Dedifferentiated amniotic fluid mesenchymal stem cell (primary cell): Measurements from ENCODE around the gene BAG3.
"Not testable (repeated sequence)": the region's sequence is repeated elsewhere in the genome, so short reads cannot be mapped to it uniquely, and the experiment has no call there.

Source experiments
- DNase-seq: peaks from one replicate; pipeline ENCODE4 v3.0.0-alpha.2; 2016; ENCODE audit errors: extremely low spot score

The BAG3 gene

DNA sequence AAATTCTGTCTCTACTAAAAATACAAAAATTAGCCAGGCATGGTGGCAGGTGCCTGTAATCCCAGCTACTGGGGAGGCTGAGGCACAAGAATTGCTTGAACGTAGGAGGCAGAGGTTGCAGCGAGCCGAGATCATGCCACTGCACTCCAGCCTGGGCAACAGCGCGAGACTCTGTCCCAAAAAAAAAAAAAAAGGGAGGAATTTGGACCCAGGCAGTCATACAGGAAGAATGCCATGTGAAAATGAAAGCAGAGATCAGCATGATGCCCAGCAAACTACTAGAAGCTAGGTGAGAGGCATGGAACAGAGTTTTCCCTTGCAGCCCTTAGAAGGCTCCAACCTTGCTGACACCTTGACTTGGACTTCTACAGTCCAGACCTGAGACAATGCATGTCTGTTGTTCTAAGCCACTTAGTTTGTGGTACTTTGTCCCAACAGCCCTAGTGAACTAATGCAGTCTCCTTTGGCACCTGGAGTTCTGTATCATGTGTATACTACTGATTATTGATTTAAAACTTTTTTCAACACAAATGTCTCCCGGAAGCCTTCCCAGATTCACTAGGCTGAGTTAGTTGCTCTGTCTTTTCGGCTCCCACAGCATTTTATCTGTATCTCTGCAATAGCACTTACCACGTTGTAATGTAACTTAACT lies 10.2 kb upstream of the BAG3 start:
- no peak for DNase-seq

DNA sequence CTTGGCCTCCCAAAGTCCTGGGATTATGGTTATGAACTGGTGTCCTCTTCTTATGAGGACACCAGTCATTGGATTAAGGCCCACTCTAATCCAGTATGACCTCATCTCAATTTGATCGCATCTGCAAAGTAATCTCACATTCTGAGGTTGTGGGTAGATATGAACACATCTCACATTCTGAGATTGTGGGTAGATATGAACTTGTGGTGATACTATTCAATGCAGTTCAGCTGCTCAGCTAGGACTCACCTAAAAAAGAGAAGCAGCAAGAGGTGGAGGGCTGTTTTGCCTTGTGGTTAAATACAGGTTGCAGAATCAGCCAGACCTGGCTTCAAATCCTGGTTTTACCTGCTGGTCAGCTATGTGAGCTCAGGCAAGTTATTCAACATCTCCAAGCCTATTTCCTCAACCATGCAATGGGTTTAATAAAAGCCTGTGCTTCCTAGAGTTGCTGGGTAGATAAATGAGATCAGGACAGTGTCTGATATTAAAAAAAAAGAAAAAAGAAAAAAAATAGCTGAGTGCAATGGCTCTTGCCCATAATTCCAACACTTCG lies 8.5 kb upstream of the BAG3 start:
- no peak for DNase-seq

DNA sequence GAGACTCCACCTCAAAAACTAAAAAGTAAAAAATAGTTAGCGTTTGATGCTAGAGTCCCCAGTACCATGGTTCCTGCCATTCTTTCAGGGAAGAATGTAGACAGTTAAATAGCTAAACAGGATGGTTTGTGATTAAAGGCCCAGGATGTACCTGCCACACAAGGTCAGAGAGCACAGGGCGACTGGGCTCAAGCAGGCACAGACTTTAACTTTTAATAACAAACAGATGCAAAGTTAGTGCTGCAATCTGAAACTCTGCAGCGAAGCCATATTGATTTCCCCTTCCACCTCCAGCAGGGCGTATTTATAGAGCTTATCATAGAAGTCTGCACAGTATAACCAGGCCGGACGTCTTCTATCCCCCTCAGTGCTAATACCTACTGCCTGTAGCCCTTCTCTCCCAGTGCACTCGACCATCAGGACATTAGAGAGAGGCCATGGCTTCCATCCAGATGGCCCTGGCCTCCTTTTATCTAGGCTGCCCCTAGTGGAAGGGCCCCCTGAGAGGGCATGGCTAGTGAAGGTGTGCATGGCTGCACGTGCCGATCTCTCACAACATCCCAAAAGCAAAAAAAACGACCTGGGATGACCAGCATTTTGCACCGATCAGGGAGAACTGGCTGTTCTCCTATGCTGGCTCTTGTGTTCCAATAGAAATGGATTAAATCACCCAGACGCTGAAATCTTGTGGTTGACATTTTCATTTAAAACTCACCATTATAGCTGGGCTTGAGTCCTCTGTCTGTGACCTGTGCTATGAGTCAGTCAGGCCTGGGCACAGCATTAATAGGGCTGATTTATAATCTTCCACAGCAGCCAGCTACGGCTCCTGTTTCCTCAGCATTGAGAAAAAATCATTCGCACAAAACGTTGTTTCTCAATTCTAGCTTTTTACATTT lies 7.6 kb upstream of the BAG3 start:
- DNase-seq: no peak

DNA sequence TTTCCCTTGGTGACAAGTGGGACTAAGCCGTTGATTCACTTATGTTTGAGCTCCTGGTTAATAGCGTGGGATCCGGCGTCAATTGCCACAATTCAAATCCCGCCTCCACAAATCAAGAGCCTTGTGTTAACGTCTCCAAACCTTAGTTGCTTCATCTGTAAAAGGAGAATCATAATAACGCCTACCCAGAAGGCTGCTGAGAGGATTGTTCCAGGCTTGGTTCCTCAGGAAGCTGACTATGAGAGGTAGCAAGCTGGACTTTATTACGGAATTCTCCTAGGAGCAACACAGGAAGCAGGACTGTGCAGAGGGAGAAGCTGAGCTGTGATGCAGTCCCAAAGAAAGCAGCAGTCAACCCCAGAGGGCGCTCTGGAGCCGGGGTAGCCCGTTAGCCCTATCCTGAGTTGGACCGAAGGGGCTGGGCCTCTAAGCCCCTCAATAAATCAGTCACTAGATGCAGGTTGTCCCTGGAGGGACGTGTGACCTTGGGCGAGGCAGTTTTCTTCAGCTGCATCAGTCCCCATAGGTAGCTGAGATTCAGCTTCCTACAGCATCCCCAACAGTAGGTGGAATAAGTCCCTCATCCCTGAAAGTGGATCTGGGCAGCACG lies 6.9 kb upstream of the BAG3 start:
- no peak for DNase-seq

DNA sequence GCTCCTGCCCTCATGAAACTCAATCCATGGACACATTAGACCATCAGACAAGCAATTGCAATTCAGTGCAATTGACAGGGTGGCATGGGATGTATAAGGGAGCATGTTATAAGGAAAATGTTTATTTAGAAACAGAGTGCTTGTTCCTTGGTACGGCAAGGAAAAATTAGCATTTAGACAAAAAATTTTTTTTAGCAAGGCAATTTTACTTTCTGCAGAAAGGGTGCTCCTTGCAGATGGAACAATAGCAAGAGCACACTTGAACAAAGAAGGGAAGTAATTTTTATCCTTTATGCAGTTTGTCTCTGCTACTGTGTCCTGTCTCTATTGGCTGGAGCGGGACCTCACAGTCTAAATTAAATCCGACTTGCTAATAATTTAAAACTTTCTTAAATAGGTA lies 6.2 kb upstream of the BAG3 start:
- no peak for DNase-seq

DNA sequence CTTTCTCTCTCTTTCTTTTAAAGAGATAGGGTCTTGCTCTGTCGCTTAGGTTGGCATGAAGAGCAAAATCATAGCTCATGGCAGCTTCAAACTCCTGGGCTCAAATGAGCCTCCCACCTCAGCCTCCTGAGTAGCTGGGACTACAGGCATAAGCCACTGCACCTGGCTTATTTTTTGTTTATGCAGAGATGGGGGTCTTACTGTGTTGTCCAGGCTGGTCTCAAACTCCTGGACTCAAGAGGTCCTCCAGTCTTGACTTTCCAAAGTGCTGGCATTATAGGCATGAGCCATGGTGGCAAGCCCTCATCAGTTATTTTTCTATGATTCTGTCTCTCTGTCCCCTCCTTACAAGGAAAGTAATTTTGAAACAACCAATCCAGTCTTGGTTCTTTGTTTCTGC lies 1.1 kb upstream of the BAG3 start:
- DNase-seq: no peak

DNA sequence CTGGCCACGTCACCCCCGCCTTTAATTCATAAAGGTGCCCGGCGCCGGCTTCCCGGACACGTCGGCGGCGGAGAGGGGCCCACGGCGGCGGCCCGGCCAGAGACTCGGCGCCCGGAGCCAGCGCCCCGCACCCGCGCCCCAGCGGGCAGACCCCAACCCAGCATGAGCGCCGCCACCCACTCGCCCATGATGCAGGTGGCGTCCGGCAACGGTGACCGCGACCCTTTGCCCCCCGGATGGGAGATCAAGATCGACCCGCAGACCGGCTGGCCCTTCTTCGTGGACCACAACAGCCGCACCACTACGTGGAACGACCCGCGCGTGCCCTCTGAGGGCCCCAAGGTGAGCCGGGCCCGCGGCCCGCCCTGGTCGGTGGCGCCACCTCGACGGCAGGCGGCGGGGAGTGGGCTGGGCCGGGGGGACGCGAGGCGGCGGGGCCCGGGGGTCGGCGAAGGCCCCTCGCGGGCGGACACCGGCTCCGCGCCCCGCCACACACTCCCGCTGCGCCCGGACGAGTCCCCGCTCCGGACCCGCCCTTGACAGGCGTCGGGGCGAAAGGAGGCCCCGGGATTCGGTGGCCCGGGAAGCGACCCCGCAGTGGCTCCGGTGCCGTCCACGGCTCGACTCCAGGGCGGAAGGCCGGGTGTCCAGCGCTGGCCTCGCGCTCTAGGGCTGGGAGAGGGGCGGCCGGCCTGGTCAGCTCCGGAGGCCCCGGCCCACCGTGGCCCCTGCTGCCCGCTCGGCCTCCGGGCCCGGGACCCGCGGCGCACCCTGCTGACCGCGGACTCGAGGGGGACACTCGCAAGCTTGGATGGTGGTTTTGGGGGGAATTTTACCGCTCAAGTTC lies 557 bp downstream of the BAG3 start:
- no peak for DNase-seq

DNA sequence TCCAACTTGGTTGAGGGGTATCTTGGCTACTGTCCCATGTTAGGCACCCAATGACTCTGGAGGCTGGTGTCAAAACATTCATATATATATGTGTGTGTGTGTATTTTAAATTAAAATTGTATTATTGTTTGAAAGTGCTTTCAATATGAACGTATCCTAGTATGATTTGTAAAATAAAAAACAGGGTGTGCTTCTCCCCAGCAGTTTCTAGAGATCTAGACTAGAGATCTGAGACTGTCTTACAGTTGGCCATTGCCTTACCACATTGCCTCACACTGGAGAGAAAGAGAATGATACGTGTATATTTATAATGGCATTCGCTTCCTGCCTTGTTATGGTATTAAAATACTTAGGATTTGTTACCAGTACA lies 1.2 kb downstream of the BAG3 start:
- DNase-seq: peak; percentile 67

DNA sequence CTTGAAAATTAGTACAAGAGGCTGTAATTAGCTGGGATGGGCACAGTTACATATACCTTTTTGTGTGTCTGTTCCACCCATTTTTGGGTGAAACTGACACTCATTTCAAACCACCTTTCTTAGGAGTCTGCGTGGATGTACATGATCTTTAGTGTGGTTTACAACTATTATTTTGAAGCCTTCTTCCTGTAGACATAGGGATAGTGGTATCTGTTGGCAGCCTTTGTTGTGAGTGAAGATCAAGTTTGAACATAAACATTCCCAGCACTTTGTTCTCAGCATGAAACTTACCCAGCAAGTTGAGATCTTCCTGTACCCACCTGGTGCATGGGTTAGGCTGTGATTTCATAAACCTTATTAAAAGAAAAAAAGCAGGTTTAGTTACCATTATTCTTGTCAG lies 2.0 kb downstream of the BAG3 start:
- DNase-seq: no peak

DNA sequence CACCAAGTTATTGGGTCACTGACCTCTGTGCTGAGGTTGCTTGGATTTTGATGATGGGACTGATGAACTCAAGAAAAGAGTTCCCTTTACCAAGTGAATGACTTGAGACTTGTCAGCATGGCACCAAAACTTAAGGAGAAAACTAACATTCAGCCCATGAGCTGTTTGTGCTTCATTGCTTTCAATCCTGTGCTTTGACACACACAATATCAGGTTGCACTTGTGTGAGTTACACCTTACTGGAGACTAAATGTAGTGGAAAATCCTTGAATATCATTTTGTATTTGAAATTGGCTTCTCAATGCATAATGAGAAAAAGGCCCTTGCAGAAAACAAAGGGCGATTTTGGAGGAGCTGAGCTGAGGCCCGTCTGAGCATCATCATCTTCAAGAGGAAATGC lies 2.7 kb downstream of the BAG3 start:
- no peak for DNase-seq

DNA sequence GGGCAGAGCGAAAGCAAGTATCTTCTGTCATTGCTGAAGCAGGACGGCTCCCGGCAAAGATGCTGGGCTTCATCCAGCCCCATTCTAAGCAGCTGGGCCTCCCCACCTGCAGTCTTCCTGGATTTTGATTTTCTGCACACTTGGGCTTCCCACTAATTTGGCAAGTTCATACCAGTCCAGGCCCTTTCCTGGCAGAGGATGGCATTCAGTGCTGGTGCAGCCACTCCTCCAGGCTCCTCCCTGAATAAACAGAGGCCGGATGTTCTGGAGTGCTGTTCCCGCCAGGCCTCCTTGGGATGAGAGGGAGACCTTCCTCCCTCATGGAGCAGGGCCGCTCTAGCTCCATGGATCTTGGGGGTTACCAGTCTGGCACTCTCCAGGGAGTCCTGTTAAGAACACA lies 3.4 kb downstream of the BAG3 start:
- no peak for DNase-seq

DNA sequence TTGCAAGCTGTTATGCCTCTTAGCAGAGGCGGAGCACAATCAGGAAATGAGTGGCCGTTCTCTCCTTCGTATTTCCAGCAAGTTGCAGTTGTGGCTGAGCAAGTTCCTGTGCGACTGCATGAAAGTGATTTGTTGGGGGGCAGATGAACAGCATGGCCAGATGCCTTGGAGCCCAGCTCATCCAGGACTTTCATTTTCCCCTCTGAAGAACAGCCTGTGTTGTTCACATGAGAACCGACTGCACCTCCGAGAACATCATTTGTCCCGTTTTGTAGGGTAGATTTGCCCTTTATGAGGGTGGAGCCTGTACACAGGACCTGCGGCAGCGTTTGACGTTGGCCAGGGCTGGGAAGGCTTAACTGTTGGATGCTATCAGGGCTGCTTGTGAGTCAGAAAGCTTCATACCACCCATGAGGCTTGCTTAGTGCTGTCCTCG lies 4.4 kb downstream of the BAG3 start:
- peak; percentile 28 for DNase-seq

DNA sequence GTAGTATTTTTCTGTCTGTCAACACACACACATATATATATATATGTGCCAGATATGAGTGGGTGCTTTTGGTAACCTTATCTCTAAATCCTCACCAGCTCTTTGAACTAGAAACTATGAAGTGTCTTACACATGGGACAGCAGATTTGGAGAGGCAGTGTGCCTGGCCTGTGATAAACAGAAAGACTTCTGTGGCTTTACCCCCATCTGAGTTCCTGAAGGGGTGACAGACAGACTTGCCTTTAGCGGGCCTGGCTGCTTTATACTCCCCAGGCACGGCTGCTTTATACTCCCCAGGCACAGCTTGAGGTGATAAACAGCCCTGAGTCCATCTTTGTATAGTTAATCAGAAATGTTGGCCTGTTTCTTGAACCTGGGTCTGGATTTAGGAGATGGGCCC lies 5.6 kb downstream of the BAG3 start:
- no peak for DNase-seq

DNA sequence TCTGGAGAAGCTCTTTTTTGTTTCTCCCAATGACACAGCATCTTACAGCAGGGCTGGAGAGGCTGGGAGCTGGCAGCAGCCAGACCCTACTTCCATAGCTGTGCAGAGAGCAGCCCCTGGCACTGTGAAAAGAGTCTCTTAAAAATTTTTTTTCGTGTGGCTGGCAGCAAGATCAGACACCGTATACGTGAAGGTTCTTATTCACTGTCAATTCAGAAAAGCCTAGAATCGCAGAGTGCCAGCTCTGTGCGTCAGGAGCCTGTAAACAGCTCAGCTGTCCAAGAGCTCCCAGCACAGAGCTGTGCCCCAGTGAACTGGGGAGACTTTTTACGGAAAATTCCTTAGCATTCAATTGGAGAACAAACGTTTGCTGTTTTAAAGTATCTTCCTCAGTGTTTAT lies 6.5 kb downstream of the BAG3 start:
- DNase-seq: no peak

DNA sequence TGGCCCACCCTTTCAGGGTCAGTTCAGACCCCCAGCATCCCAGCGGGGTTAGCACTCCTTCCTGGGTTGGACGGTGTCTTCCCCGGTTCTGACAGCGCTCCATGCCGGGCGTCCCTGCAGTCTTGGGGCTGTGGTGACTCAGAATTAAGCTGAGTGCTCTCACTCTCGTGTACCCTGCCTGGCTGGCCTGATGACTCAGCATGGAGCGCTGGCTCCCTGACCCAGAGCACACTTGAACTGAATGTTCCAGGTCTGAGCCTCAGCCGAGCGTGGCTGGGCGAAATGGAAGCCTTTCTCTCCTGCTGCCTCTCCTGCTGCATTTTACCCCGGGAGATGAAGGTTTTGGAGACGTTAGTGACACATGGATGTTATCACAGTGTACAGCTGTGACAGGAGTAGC lies 7.1 kb downstream of the BAG3 start:
- DNase-seq: peak; percentile 92

DNA sequence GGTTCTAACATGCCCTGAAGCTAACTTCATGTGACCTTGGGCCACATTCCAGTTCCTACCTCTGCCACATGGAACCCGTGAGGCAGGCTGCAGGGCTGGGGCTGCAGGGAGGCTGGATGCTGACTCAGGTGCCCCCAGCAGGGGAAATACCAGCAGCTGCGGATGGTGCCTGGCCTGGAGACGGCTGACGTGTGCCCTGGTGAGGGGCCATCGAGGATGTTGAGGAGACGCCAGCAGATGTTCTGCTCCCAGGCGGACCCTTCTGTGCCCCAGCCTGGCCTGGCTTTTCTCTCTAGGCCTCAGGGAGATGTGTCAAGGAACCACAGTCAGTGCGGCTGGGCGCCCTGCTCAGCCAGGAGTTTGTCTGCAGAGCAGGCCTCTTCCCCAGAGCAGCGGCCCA lies 8.8 kb downstream of the BAG3 start:
- no peak for DNase-seq

DNA sequence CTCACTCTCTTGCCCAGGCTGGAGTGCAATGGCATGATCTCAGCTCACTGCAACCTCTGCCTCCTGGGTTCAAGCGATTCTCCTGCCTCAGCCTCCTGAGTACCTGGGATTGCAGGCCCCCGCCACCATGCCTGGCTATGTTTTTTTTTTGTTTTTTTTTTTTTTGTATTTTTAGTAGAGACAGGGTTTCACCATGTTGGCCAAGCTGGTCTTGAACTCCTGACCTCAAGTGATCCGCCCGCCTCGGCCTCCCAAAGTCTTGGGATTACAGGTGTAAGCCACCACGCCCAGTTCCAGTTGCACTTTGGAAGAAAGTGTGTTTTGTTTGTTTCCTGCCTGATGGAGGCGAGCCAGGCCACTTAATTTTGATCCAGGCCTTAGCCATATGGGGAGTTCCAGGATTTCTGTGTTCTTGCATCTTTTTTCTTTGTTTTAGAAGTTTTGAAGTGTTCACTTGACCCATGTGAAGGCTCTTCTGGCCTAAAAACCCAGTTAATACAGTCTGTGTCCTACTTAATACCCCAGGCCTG lies 11.0 kb downstream of the BAG3 start:
- not testable (repeated sequence) for DNase-seq

DNA sequence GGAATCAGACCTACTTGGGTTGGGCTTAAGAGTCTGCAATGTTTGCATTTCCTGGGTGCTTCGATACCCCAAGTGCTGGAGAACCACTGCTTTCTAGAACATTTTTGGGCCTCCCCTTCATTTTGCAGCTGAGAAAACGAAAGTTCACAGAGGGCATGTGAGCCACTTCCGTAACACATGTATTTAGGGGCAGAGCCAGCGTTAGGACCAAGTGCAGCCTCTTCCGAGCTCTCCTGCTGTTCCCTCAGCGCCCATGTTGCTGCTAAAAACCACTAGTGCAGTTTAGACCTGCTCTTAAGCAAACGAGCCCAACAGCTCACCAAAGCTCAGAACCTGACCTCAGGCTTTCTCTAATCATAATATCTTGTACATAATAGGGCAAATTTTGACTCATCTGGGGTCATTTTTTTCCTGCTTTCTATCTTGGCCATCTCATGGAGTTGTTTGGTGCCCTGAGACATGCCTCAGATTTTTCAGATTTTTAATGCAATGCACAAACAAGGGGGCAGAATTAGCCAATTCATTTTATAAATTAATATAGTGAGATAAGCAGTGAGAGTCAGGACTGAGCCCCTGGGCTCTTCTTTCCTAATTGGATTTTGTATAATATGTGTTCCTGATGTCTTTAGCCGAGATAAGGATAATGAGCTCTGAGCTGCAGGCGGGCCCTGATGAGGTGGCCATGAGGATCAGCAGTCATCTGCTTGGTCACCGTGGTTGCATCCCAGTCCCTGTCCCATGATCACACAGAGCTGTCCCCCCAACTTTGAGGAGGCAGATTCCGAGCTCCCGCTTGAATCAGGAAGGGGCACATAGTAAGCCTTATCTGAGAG lies 12.9 kb downstream of the BAG3 start:
- DNase-seq: no peak

DNA sequence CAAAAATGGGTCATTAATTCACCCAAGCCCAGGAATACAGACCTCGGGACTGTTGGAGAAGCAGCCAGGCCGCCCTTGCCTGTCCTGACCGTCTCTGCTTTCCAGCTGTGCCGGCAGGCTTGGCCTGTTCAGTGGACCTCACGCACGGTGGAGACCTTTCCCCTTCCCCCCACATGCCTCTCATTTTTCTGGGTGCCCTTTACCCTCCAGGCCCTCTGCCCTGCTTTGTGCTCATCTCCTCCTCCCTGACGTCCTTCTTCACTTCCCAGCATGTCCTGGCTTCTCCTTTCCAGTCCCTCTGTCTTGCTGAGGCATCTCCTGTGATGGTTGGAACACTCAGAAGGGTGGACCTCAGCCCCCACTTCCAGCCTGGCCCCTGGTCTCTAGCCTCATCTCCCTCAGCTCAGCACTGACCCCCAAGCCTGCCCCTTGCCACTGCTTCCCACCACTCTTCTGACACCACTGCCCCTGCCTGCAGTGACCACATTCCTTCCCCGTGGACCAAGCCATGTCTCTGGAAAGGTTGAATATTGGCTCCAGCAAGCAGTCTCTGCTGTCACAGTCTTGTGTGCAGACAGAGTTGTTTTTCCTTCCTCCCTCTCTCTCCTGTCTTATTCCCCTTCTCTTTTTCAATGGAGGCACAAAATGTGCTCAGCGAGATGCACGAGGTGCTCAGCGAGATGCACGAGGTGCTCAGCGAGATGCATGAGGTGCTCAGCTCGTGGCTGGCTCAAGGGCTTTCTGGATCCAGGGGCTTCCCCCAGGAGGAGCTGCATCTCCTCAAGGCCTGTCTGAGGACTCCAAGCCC lies 14.9 kb downstream of the BAG3 start:
- DNase-seq: no peak

DNA sequence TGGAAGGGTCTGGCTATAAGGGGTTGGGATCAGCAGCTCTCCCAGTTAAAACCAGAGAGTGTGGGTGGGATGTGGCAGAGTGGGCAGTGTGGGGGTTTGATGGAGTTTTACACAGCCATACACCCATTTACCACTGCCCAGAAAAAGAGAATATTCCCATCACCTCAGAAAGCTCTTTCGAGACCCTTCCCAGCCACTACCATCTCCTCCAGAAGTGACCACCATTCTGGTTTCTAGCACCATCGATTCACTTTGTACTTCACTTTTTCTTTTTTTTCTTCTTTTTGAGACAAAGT lies 15.5 kb downstream of the BAG3 start:
- no peak for DNase-seq
